ENCODE results near the gene BCKDHB.
"Not testable (repeated sequence)": the region's sequence is repeated elsewhere in the genome, so short reads cannot be mapped to it uniquely, and the experiment has no call there.

Gene BCKDHB
- long read RNA-seq, transcript BCKDHB-201 (10 exons, 3,692 nt): major isoform, 65 of 153 reads
- long read RNA-seq, transcript BCKDHB-202 (11 exons, 1,514 nt): minor isoform, 60 of 153 reads
- long read RNA-seq, partial matches to known transcripts: 4 of 153 reads
- long read RNA-seq, other reads (novel, unspliced or antisense): 24 of 153 reads

DNA sequence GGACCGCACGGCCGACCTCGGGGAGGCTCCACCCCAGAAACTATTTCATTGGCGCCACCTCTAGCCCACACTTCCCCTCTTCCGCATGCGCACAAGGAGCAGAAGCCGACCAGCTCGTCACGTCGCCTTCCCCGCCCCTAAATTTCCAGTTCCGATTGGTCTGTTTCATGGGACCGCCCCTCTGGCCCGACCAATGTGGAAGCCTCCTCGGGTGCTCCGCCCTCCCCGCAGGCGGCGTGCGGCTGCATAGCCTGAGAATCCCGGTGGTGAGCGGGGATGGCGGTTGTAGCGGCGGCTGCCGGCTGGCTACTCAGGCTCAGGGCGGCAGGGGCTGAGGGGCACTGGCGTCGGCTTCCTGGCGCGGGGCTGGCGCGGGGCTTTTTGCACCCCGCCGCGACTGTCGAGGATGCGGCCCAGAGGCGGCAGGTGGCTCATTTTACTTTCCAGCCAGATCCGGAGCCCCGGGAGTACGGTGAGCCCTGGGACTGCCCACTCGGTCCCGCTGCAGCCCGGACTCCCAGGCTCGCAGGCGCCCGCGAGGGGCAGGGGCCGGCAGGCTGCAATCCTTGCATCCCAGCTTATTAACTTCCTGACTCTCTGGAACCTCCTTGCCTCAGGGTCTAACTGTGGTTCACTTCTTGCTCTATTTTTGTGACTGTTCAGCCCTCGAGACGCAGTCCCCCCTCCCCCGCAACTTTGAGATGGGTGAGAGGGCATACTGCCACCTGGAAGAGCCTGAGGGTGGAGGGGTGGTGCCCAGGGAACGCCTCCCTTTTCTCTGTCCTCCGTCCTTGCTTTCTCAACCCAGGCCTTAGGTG is at the start of gene BCKDHB:
Gene BCKDHB (plus strand): TSS at position 254 of the 818 bp plus-strand sequence. CDS start 23 bp downstream, at position 277.
- peak within 1 kb of the TSS; percentile 61 for H3K27ac ChIP-seq (replicated peaks)

DNA sequence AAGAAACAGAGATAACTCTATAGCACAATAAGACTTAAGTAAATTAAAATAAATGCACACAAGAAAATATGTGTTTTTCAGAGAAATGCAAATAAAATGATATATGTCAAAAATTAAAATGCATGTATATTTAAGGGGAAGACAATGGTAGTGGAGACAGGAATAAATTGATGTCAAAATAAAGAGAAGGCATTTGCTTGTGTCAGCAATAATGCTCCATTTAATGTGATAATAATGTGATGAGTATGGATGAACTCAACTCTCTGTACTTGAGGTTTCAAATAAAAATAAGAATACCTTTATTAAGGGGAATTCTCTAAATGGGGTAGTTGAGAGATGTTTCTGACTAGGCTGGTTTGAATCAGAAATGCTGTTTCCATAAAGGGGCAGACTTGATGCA is 45.7 kb upstream of the BCKDHB start:
- H3K27me3 ChIP-seq (ENCODE audit: insufficient read depth, poor library complexity, severe bottlenecking): no peaks in the 10 kb centered on the region
- no peak overlapping the region for H3K27ac ChIP-seq (replicated peaks)
- H3K4me3 ChIP-seq (replicated peaks; ENCODE audit: insufficient read depth, low read length): no peak overlapping the region
- TF ChIP-seq, protein P1, sequence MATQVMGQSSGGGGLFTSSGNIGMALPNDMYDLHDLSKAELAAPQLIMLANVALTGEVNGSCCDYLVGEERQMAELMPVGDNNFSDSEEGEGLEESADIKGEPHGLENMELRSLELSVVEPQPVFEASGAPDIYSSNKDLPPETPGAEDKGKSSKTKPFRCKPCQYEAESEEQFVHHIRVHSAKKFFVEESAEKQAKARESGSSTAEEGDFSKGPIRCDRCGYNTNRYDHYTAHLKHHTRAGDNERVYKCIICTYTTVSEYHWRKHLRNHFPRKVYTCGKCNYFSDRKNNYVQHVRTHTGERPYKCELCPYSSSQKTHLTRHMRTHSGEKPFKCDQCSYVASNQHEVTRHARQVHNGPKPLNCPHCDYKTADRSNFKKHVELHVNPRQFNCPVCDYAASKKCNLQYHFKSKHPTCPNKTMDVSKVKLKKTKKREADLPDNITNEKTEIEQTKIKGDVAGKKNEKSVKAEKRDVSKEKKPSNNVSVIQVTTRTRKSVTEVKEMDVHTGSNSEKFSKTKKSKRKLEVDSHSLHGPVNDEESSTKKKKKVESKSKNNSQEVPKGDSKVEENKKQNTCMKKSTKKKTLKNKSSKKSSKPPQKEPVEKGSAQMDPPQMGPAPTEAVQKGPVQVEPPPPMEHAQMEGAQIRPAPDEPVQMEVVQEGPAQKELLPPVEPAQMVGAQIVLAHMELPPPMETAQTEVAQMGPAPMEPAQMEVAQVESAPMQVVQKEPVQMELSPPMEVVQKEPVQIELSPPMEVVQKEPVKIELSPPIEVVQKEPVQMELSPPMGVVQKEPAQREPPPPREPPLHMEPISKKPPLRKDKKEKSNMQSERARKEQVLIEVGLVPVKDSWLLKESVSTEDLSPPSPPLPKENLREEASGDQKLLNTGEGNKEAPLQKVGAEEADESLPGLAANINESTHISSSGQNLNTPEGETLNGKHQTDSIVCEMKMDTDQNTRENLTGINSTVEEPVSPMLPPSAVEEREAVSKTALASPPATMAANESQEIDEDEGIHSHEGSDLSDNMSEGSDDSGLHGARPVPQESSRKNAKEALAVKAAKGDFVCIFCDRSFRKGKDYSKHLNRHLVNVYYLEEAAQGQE (IDR thresholded peaks at IDR 0.05; ENCODE audit: insufficient replicate concordance, low read depth): no peak
- TF ChIP-seq GABPA (IDR thresholded peaks at IDR 0.05; ENCODE audit: low read depth): no peak
- TF ChIP-seq, protein P2, sequence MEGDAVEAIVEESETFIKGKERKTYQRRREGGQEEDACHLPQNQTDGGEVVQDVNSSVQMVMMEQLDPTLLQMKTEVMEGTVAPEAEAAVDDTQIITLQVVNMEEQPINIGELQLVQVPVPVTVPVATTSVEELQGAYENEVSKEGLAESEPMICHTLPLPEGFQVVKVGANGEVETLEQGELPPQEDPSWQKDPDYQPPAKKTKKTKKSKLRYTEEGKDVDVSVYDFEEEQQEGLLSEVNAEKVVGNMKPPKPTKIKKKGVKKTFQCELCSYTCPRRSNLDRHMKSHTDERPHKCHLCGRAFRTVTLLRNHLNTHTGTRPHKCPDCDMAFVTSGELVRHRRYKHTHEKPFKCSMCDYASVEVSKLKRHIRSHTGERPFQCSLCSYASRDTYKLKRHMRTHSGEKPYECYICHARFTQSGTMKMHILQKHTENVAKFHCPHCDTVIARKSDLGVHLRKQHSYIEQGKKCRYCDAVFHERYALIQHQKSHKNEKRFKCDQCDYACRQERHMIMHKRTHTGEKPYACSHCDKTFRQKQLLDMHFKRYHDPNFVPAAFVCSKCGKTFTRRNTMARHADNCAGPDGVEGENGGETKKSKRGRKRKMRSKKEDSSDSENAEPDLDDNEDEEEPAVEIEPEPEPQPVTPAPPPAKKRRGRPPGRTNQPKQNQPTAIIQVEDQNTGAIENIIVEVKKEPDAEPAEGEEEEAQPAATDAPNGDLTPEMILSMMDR (IDR thresholded peaks at IDR 0.05; ENCODE audit: insufficient read depth, low read length): no peak
- no peak for TF ChIP-seq SPI1 (IDR thresholded peaks at IDR 0.05; ENCODE audit: borderline replicate concordance, low read depth)
- no peak for TF ChIP-seq POLR2AphosphoS5 (IDR thresholded peaks at IDR 0.05; ENCODE audit: low read depth)
- no peak for DNase-seq (ENCODE audit: low read depth in 1 of 2, low spot score in 1 of 2)

More for the DNA sequence above, at the start of gene BCKDHB:
- H3K4me3 ChIP-seq (replicated peaks; ENCODE audit: insufficient read depth, low read length): peak within 1 kb of the TSS; percentile 87
- peak; percentile 90 to 99 for DNase-seq (ENCODE audit: low read depth in 1 of 2, low spot score in 1 of 2)
- TF ChIP-seq POLR2AphosphoS5 (IDR thresholded peaks at IDR 0.05; ENCODE audit: low read depth): peak; percentile 89
- TF ChIP-seq, protein P1 (IDR thresholded peaks at IDR 0.05; ENCODE audit: insufficient replicate concordance, low read depth): no peak
- H3K27me3 ChIP-seq (ENCODE audit: insufficient read depth, poor library complexity, severe bottlenecking): no peaks in the 10 kb centered on the region

DNA sequence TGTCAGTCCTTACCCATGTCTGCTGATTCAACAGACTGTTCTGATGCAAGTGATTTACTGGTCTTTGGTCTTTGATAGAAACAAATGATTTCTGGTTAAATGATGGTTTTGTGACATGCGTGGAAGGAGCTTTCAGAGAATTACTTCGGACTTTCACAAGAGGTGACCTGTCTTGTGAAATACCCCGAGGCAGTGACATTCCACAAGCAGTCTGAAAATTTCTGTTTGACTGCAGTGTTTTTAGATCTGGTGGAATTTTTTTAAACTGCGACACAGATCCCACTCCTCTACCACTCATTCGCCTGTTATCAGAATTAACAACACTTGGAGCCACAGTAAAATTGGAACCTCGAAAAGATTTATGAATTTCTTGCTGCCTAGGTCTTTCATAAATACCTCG is 38.3 kb upstream of the BCKDHB start:
- H3K27ac ChIP-seq (replicated peaks); H3K4me3 ChIP-seq (replicated peaks; ENCODE audit: insufficient read depth, low read length); DNase-seq (ENCODE audit: low read depth in 1 of 2, low spot score in 1 of 2); H3K27me3 ChIP-seq (ENCODE audit: insufficient read depth, poor library complexity, severe bottlenecking): not testable (repeated sequence)

DNA sequence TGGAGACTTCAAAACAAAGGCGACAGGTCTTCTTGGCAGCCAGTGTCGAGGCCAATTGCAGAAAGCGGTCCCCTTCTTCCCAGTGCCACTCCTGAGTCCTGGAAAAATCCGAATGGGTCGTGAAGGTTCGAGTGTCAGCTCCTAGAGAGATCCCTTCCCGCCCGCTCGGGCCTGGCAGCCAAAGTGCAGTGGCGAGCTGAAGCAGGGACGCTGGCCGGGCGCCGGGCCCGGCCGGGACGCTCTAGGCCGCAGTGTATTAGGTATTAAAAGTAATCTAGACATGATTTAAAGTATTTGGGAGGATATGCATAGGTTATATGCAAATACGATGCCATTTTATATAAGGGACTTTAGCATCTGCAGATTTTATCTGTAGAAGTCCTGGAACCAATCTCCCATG is 36.0 kb upstream of the BCKDHB start:
- H3K27ac ChIP-seq (replicated peaks); H3K27me3 ChIP-seq (ENCODE audit: insufficient read depth, poor library complexity, severe bottlenecking); H3K4me3 ChIP-seq (replicated peaks; ENCODE audit: insufficient read depth, low read length); DNase-seq (ENCODE audit: low read depth in 1 of 2, low spot score in 1 of 2): not testable (repeated sequence)

DNA sequence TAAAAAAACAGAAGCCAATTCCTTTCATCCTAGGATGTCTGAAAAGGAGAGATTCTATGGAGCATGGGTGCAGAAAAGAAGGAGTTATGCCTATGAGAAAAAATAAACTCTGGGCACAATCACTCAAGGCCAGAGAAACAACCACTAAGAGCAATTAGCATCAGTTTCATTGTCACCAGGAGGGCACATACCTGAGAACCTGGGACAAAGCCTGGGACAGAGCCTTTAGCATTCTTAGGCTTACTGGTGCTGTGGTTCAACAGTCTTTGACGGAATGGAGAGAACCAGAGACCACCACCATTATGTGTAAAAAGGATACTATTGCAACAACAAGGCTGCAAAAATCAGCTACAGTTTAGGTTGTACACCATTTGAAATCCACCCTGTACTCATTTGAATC is 29.4 kb upstream of the BCKDHB start:
- H3K27ac ChIP-seq (replicated peaks): no peak overlapping the region

More for the DNA sequence above, 29.4 kb upstream of the BCKDHB start:
- no peaks in the 10 kb centered on the region for H3K27me3 ChIP-seq (ENCODE audit: insufficient read depth, poor library complexity, severe bottlenecking)
- TF ChIP-seq GABPA (IDR thresholded peaks at IDR 0.05; ENCODE audit: low read depth) (no peak), SPI1 (IDR thresholded peaks at IDR 0.05; ENCODE audit: borderline replicate concordance, low read depth) (no peak), POLR2AphosphoS5 (IDR thresholded peaks at IDR 0.05; ENCODE audit: low read depth) (no peak)
- TF ChIP-seq, protein P1 (IDR thresholded peaks at IDR 0.05; ENCODE audit: insufficient replicate concordance, low read depth): no peak
- TF ChIP-seq, protein P2 (IDR thresholded peaks at IDR 0.05; ENCODE audit: insufficient read depth, low read length): no peak
- DNase-seq (ENCODE audit: low read depth in 1 of 2, low spot score in 1 of 2): no peak
- no peak overlapping the region for H3K4me3 ChIP-seq (replicated peaks; ENCODE audit: insufficient read depth, low read length)

Data from HL-60 (cell line).